PC-9 (cell line): ENCODE results near the gene DBH. TPM values are rescaled to one million over a fixed set of nuclear protein-coding genes. Genes with fewer than 3 reads are reported as not detected.

ENCODE experiments used
- BruUV-seq: library from RNA; stranded (reverse); fragments of 400-500 nt; replicated peaks from 2 replicates; lab custom pipeline; 2021; lab: Mats Ljungman, UMichigan
- CTCF ChIA-PET: fragments of 300-600 bp; sonication (Branson Sonifier 250); formaldehyde crosslinking; loops from one replicate; lab custom pipeline; 2022; ENCODE audit warnings: antibody characterized with exemption; lab: Charles Lee
- POLR2A ChIA-PET: fragments of 300-600 bp; sonication (Branson Sonifier 250); formaldehyde crosslinking; loops from one replicate; lab custom pipeline; 2022; ENCODE audit warnings: antibody characterized with exemption; ENCODE audit not compliant: unreplicated experiment; lab: Charles Lee
- DNase-seq, 2 experiments: peaks; one replicate each; pipeline versions ENCODE4 v3.0.0 to v3.0.0-alpha.2; 2015 to 2022; ENCODE audit warnings: mixed read lengths in 1 of 2
- H2AFZ ChIP-seq: fragments of 200-600 bp; sonication (generic); 2 replicates; pipeline ENCODE4 v1.8.1; 2017; ENCODE audit warnings: antibody characterized with exemption
- H3F3A ChIP-seq: fragments of 200-600 bp; sonication (generic); 2 replicates; pipeline ENCODE4 v1.8.1; 2017; ENCODE audit warnings: antibody characterized with exemption, mild to moderate bottlenecking, low read depth; ENCODE audit not compliant: insufficient read depth
- H3K27ac ChIP-seq: fragments of 200-600 bp; sonication (generic); 2 replicates; pipeline ENCODE4 v1.6.1; 2016; ENCODE audit warnings: mixed run types
- H3K27me3 ChIP-seq: fragments of 200-600 bp; sonication (generic); 2 replicates; pipeline ENCODE4 v1.6.1; 2016; ENCODE audit warnings: low read depth, mixed run types; ENCODE audit not compliant: insufficient read depth
- H3K36me3 ChIP-seq: fragments of 200-600 bp; sonication (generic); 2 replicates; pipeline ENCODE4 v1.6.1; 2016; ENCODE audit warnings: low read depth, mixed run types
- H3K4me1 ChIP-seq: fragments of 200-600 bp; sonication (generic); replicated peaks from 2 replicates; pipeline ENCODE4 v1.6.1; 2016; ENCODE audit warnings: mixed run types; ENCODE audit not compliant: insufficient read depth
- H3K4me2 ChIP-seq: fragments of 200-600 bp; sonication (generic); 2 replicates; pipeline ENCODE4 v1.6.1; 2017; ENCODE audit warnings: mixed run types
- H3K4me3 ChIP-seq: fragments of 200-600 bp; sonication (generic); 2 replicates; pipeline ENCODE4 v1.6.1; 2016; ENCODE audit warnings: mixed run types
- H3K79me2 ChIP-seq: fragments of 200-600 bp; sonication (generic); 2 replicates; pipeline ENCODE4 v1.6.1; 2017; ENCODE audit warnings: low read depth, mixed run types
- H3K9me2 ChIP-seq: fragments of 200-600 bp; sonication (generic); 2 replicates; pipeline ENCODE4 v1.8.1; 2017; ENCODE audit warnings: mild to moderate bottlenecking; ENCODE audit not compliant: insufficient read depth
- H3K9me3 ChIP-seq: fragments of 200-600 bp; sonication (generic); 2 replicates; pipeline ENCODE4 v1.8.1; 2016; ENCODE audit warnings: low read depth; ENCODE audit not compliant: insufficient read depth
- H4K20me1 ChIP-seq: fragments of 200-600 bp; sonication (generic); 2 replicates; pipeline ENCODE4 v1.8.1; 2017; ENCODE audit not compliant: insufficient read depth
- EZH2 ChIP-seq: fragments of 200-600 bp; sonication (generic); IDR thresholded peaks from 2 replicates; pipeline ENCODE4 v1.8.0; 2017; ENCODE audit warnings: antibody characterized with exemption, low read depth
- intact Hi-C: fragments of 100-400 bp; cut with micrococcal nuclease; formaldehyde crosslinking; loops from one replicate; pipeline ENCODE4 v1.10.0; 2022; ENCODE audit not compliant: unreplicated experiment
- total RNA-seq: library from RNA; stranded (reverse); gene quantifications from 2 replicates; pipeline ENCODE4 v1.2.3, GENCODE V29; 2021
- TF ChIP-seq, protein P1 (sequence below): fragments of 200-600 bp; sonication (generic); conservative IDR thresholded peaks from 2 replicates; pipeline ENCODE4 v1.6.1; 2017; ENCODE audit warnings: mixed run types, antibody characterized with exemption, mild to moderate bottlenecking, moderate library complexity

Gene DBH
- total RNA-seq, 1 experiment from 2014 or later: not detected

DNA sequence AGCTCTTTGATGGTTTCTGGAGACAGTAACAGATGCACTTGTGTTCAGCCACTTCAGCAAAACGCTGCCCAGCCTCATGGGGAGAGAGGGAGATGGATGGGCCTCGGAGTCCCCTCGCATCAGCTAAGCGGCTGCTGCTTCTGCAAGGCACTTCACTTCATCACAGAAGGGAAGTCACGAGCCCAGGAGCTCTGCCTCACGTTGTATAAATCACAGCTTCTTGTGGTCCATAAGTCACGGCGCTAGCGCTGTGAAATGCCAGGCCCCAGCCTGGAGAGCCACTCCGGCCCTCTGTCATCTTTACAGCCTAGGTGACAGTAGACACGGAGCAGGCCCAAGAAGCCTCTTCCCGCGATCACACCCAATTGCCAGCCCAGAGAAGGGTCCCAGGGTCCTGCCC is 23.4 kb downstream of the DBH start:
- ChIA-PET CTCF (interaction anchor here (0.5 kb wide), 1 partner anchor 10 kb away, joined by 3 read pairs; no protein-coding TSS in a partner anchor), POLR2A (no interaction called here)
- no peak for DNase-seq
- Histone ChIP-seq H3K79me2 (no peaks in the 10 kb centered on the region), H3K27ac (no peak overlapping the region), H3K9me3 (no peaks in the 10 kb centered on the region), H3K4me1 (no peaks in the 10 kb centered on the region), H3K4me3 (no peak overlapping the region), H3K27me3 (peaks cover 100% of the 10 kb centered on the region), H3K9me2 (no peaks in the 10 kb centered on the region), H3K4me2 (no peak overlapping the region), H3F3A (no peaks in the 10 kb centered on the region), H3K36me3 (no peaks in the 10 kb centered on the region), H4K20me1 (no peaks in the 10 kb centered on the region; the same call in 1 of the 2 replicates), H2AFZ (no peak overlapping the region)
- intact Hi-C loops: loop anchor here (5.0 kb wide), 1 partner anchor 53 kb away; no protein-coding TSS in a partner anchor
- no peak for TF ChIP-seq EZH2
- TF ChIP-seq, protein P1, sequence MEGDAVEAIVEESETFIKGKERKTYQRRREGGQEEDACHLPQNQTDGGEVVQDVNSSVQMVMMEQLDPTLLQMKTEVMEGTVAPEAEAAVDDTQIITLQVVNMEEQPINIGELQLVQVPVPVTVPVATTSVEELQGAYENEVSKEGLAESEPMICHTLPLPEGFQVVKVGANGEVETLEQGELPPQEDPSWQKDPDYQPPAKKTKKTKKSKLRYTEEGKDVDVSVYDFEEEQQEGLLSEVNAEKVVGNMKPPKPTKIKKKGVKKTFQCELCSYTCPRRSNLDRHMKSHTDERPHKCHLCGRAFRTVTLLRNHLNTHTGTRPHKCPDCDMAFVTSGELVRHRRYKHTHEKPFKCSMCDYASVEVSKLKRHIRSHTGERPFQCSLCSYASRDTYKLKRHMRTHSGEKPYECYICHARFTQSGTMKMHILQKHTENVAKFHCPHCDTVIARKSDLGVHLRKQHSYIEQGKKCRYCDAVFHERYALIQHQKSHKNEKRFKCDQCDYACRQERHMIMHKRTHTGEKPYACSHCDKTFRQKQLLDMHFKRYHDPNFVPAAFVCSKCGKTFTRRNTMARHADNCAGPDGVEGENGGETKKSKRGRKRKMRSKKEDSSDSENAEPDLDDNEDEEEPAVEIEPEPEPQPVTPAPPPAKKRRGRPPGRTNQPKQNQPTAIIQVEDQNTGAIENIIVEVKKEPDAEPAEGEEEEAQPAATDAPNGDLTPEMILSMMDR: no peak
- no TSS peak for BruUV-seq

DNA sequence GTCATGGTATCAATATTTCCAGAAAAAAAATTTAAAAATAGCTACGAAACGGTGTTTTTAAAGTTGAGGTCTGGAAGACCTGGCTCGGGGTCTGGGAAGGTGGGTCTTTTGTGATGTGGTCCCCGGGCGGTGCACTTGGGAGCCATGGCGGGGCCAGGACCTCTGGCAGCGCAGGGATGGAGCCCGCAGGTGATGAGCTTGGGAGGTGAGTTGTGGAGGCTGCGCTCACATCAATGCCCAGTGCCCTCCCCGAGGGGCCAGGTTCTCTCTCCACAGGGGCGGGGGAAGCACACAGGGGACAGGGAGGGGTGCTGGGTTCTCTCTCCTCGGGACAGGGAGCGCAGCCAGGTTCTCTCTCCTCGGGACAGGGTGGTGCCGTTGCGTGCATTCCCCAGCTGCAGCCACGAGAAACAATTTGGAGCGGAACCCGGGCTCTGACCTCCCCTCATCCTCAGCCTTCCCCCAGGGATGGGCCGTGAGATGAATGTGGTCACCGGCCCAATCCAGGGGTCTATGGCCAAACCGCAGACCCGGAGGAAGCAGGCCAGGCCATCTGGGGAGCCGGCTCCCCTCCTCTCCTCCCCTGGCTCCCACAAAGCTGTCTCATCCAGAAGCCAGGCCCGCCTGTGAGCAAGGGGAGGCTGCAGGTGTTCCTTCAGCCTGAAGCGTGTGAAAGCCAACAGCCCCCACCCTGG is 25.8 kb downstream of the DBH start:
- Histone ChIP-seq H2AFZ (no peak overlapping the region), H3F3A (no peaks in the 10 kb centered on the region), H4K20me1 (no peaks in the 10 kb centered on the region; the same call in 1 of the 2 replicates), H3K9me3 (no peaks in the 10 kb centered on the region), H3K4me2 (no peak overlapping the region), H3K79me2 (no peaks in the 10 kb centered on the region), H3K27me3 (peaks cover 98% of the 10 kb centered on the region), H3K4me1 (no peaks in the 10 kb centered on the region), H3K27ac (no peak overlapping the region), H3K36me3 (no peaks in the 10 kb centered on the region), H3K9me2 (no peaks in the 10 kb centered on the region), H3K4me3 (no peak overlapping the region)
- intact Hi-C loops: no loop called here
- POLR2A ChIA-PET: no interaction called here
- DNase-seq: no peak
- TF ChIP-seq, protein P1: no peak
- TF ChIP-seq EZH2: no peak
- BruUV-seq: no TSS peak
- CTCF ChIA-PET: no interaction called here

DNA sequence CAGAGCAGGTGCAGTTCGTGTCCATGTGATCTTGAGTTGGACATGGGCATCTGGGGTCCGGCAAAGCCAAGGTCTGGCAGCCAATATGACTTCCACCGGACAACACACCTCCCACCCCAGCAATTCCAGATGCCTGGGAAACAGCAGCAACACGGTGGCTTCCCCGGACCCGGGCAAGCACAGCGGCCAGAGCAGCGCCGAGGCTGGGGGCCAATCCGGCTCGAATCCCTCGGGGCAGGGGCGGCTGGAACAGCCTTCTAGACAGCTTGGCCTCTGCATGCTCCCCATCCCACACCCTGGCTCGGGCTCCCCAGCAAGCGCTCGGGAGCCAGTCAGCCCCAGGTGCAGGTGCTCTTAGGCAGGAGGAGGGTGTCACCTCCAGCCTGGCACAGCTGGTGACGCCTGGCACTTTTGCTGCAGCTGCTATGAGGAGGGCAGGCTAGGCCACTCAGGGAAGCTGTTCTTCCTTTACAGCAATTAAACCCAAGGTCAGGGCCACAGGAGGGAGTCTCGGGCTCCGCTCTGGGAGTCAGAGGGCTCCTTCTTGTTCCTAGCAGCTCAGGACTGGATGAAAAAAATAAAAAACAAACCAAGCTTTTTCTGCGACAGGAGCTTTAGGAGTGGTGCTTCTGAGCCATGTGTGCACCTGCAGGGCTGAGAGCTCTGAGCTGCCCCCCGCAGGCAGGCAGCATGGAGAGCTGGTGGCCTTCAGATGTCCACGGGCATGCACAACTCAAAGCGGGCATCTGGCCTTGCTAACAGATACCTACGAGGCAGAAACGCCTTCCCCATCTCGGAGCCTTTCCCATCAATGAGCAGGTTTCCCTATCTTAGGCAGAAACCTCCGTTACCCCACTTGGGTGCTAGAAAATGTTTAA is 28.2 kb downstream of the DBH start:
- Histone ChIP-seq H3F3A (no peaks in the 10 kb centered on the region), H3K79me2 (no peaks in the 10 kb centered on the region), H3K4me3 (no peak overlapping the region), H3K36me3 (no peaks in the 10 kb centered on the region), H3K4me2 (no peak overlapping the region), H4K20me1 (no peaks in the 10 kb centered on the region; the same call in 1 of the 2 replicates), H3K9me3 (no peaks in the 10 kb centered on the region), H3K9me2 (no peaks in the 10 kb centered on the region), H3K27ac (no peak overlapping the region), H3K27me3 (peaks cover 84% of the 10 kb centered on the region), H3K4me1 (no peaks in the 10 kb centered on the region), H2AFZ (no peak overlapping the region)
- TF ChIP-seq, protein P1: no peak
- TF ChIP-seq EZH2: no peak
- DNase-seq: no peak
- BruUV-seq: no TSS peak
- ChIA-PET CTCF (no interaction called here), POLR2A (no interaction called here)
- intact Hi-C loops: no loop called here
